ENCODE data around the gene ANO7.

ANO7 gene

GRCh38 chr2:241239552-241240202, 51.2 kb downstream of the ANO7 start:
- DNase-seq: no peak

GRCh38 chr2:241240320-241241004, 52.0 kb downstream of the ANO7 start:
- DNase-seq: no peak
- no peak for TF ChIP-seq POLR2A (IDR thresholded peaks at IDR 0.05; ENCODE audit: low read length)

More at GRCh38 chr2:241239552-241240202, 51.2 kb downstream of the ANO7 start:
- no peak for TF ChIP-seq POLR2A (IDR thresholded peaks at IDR 0.05; ENCODE audit: low read length)
- TF ChIP-seq GATA1 (IDR thresholded peaks at IDR 0.05; ENCODE audit: low read depth, low read length): no peak

GRCh38 chr2:241241669-241242068, 53.2 kb downstream of the ANO7 start:
- TF ChIP-seq GATA1 (IDR thresholded peaks at IDR 0.05; ENCODE audit: low read depth, low read length) (no peak), POLR2A (IDR thresholded peaks at IDR 0.05; ENCODE audit: low read length) (no peak)
- no peak for DNase-seq

- no peak for DNase-seq
- TF ChIP-seq GATA1 (IDR thresholded peaks at IDR 0.05; ENCODE audit: low read depth, low read length) (no peak), POLR2A (IDR thresholded peaks at IDR 0.05; ENCODE audit: low read length) (no peak)
Observed at GRCh38 chr2:241242306-241242705, 53.8 kb downstream of the ANO7 start.

- no peak for TF ChIP-seq POLR2A (IDR thresholded peaks at IDR 0.05; ENCODE audit: low read length)
- TF ChIP-seq GATA1 (IDR thresholded peaks at IDR 0.05; ENCODE audit: low read depth, low read length): no peak
Observed at GRCh38 chr2:241244368-241244767, 55.9 kb downstream of the ANO7 start.

GRCh38 chr2:241248289-241248688, 59.8 kb downstream of the ANO7 start:
- TF ChIP-seq GATA1 (IDR thresholded peaks at IDR 0.05; ENCODE audit: low read depth, low read length) (no peak), POLR2A (IDR thresholded peaks at IDR 0.05; ENCODE audit: low read length) (no peak)
- no peak for DNase-seq

More at GRCh38 chr2:241244368-241244767, 55.9 kb downstream of the ANO7 start:
- DNase-seq: no peak

- TF ChIP-seq POLR2A (IDR thresholded peaks at IDR 0.05; ENCODE audit: low read length): no peak
- TF ChIP-seq GATA1 (IDR thresholded peaks at IDR 0.05; ENCODE audit: low read depth, low read length): no peak
Observed at GRCh38 chr2:241248897-241249296, 60.4 kb downstream of the ANO7 start.

GRCh38 chr2:241249654-241250053, 61.2 kb downstream of the ANO7 start:
- no peak for DNase-seq
- no peak for TF ChIP-seq GATA1 (IDR thresholded peaks at IDR 0.05; ENCODE audit: low read depth, low read length)
- no peak for TF ChIP-seq POLR2A (IDR thresholded peaks at IDR 0.05; ENCODE audit: low read length)

More at GRCh38 chr2:241248897-241249296, 60.4 kb downstream of the ANO7 start:
- no peak for DNase-seq

GRCh38 chr2:241252778-241253475, 64.5 kb downstream of the ANO7 start:
- DNase-seq: no peak
- TF ChIP-seq POLR2A (IDR thresholded peaks at IDR 0.05; ENCODE audit: low read length): no peak
- TF ChIP-seq GATA1 (IDR thresholded peaks at IDR 0.05; ENCODE audit: low read depth, low read length): no peak

- no peak for DNase-seq
- no peak for TF ChIP-seq POLR2A (IDR thresholded peaks at IDR 0.05; ENCODE audit: low read length)
- TF ChIP-seq GATA1 (IDR thresholded peaks at IDR 0.05; ENCODE audit: low read depth, low read length): no peak
Observed at GRCh38 chr2:241254904-241255351, 66.5 kb downstream of the ANO7 start.

- no peak for TF ChIP-seq POLR2A (IDR thresholded peaks at IDR 0.05; ENCODE audit: low read length)
- TF ChIP-seq GATA1 (IDR thresholded peaks at IDR 0.05; ENCODE audit: low read depth, low read length): no peak
- DNase-seq: no peak
Observed at GRCh38 chr2:241255542-241256167, 67.2 kb downstream of the ANO7 start.

GRCh38 chr2:241256168-241256545, 67.7 kb downstream of the ANO7 start:
- TF ChIP-seq GATA1 (IDR thresholded peaks at IDR 0.05; ENCODE audit: low read depth, low read length) (no peak), POLR2A (IDR thresholded peaks at IDR 0.05; ENCODE audit: low read length) (no peak)
- DNase-seq: no peak

- TF ChIP-seq POLR2A (IDR thresholded peaks at IDR 0.05; ENCODE audit: low read length) (no peak), GATA1 (IDR thresholded peaks at IDR 0.05; ENCODE audit: low read depth, low read length) (no peak)
- DNase-seq: no peak
Observed at GRCh38 chr2:241257419-241258032, 69.0 kb downstream of the ANO7 start.
